ENCODE measurements around the gene ZNF415. TPM values are rescaled to one million over a fixed set of nuclear protein-coding genes. Genes with fewer than 3 reads are reported as not detected.
A peak's percentile ranks its signal among the peaks of the same experiment; 100 is the strongest.

ZNF415 gene
- total and polyA plus RNA-seq, 9 of the 15 experiments (the other 6 are each of a cell fraction or from before 2014, with no cell fraction given): 0.06 to 0.82 (median 0.14) TPM; not detected in 2

DNA sequence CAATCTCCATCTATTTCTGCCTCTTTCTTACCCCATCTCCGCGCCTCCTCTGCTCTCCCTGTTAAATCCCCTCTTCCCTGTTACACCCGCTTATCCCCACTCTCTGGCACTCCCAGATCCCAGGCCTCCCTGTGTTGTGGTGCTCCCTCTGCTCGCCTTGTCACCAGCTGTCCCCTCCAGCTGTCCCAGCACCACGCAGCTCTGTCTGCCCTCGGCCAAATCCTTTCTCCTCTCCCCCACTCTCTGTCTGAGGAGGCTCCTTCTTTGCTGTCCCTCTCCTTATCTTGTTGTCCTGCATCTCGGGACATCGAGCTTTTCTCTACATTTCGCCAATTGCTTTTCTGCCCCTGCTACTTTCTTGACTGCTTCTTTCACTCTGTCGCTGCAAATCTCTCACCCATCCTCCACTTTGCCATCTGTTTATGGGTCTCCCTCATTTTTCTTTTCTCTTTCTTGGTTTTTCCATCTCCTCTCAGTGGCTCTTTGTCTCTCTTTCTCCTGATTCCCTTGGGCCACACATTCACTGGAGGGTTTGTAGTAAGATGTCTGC is 30.4 kb downstream of the ZNF415 start:
- Histone ChIP-seq H3K27ac (ENCODE audit: extremely low read depth, low read depth, low read length) (peak overlapping the region; percentile 88), H3K4me2 (ENCODE audit: insufficient read depth, low read length) (peak overlapping the region; percentile 91), H3K9ac (ENCODE audit: insufficient read depth in 1 of 2, low read depth in 2 of 2, low read length in 2 of 2) (peak overlapping the region; percentile 87 to 95), H3K36me3 (ENCODE audit: control insufficient read depth, insufficient read depth, low read length) (peaks cover 13% of the 10 kb centered on the region; the same call in 2 of the 3 replicates), H3K27me3 (ENCODE audit: control insufficient read depth in 2 of 2, insufficient read depth in 2 of 2, low read length in 2 of 2) (peaks cover 0 to 3% of the 10 kb centered on the region in 2 experiments; a peak in 1 of 5 replicates), H3K9me1 (ENCODE audit: control insufficient read depth, insufficient read depth, low read length) (no peaks in the 10 kb centered on the region), H3K9me3 (replicated peaks; ENCODE audit: control insufficient read depth, insufficient read depth, low read depth, low read length) (no peaks in the 10 kb centered on the region), H3K4me1 (replicated peaks in 1 of 2; ENCODE audit: control insufficient read depth in 2 of 2, insufficient read depth in 2 of 2, low read length in 2 of 2) (peaks cover 9 to 18% of the 10 kb centered on the region in 2 experiments; a peak in 4 of 5 replicates), H3K4me3 (peak overlapping the region; percentile 75), H4K20me1 (replicated peaks; ENCODE audit: control insufficient read depth, insufficient read depth, low read length) (0 out of 2 replicates have a peak, but pooled peaks cover 4% of the 10 kb centered on the region), H3K79me2 (ENCODE audit: control insufficient read depth, insufficient read depth, low read length) (peaks cover 55% of the 10 kb centered on the region), H2AFZ (ENCODE audit: low read depth, low read length) (no peak overlapping the region)
- 11% methylated on average over 6 of the region's 10 CpGs for WGBS (ENCODE audit: insufficient coverage, low coverage, missing lambda C conversion rate)
- ChIA-PET CTCF (ENCODE audit: low intra/inter-chr PET ratio) (no interaction called here), POLR2A (interaction anchor here (1.0 to 1.2 kb wide), 3 partner anchors 9 to 21 kb away, joined by 3 read pairs; no protein-coding TSS in a partner anchor)
- DNase-seq (ENCODE audit: extremely low read depth in 1 of 4, low spot score in 3 of 4) (peak; percentile 15 to 35 (median 22)), ATAC-seq (peak; percentile 23), FAIRE-seq (peak; percentile 71)
- BruUV-seq (replicated peaks): TSS peak; percentile 72
- TF ChIP-seq NFE2 (IDR thresholded peaks at IDR 0.05; ENCODE audit: low read depth): no peak
- TF ChIP-seq POLR2AphosphoS2 (IDR thresholded peaks at IDR 0.05; ENCODE audit: low read length): no peak
- no peak for TF ChIP-seq ZNF274 (IDR thresholded peaks at IDR 0.05; ENCODE audit: borderline replicate concordance, low read depth, low read length)
- TF ChIP-seq, protein P1, sequence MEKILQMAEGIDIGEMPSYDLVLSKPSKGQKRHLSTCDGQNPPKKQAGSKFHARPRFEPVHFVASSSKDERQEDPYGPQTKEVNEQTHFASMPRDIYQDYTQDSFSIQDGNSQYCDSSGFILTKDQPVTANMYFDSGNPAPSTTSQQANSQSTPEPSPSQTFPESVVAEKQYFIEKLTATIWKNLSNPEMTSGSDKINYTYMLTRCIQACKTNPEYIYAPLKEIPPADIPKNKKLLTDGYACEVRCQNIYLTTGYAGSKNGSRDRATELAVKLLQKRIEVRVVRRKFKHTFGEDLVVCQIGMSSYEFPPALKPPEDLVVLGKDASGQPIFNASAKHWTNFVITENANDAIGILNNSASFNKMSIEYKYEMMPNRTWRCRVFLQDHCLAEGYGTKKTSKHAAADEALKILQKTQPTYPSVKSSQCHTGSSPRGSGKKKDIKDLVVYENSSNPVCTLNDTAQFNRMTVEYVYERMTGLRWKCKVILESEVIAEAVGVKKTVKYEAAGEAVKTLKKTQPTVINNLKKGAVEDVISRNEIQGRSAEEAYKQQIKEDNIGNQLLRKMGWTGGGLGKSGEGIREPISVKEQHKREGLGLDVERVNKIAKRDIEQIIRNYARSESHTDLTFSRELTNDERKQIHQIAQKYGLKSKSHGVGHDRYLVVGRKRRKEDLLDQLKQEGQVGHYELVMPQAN (IDR thresholded peaks at IDR 0.05; ENCODE audit: borderline replicate concordance): 0 out of 2 replicates have a peak, but pooled peaks have one; percentile 47
- peak in 1 of 2 experiments; percentile 2; a peak in 1 of 4 replicates for TF ChIP-seq TRIM24 (IDR thresholded peaks at IDR 0.05)
- peak in 1 of 2 experiments; percentile 16; a peak in 1 of 4 replicates for TF ChIP-seq FOXK2 (conservative IDR thresholded peaks at IDR 0.05 in 1 of 2, IDR thresholded peaks at IDR 0.05 in 1 of 2; ENCODE audit: low read depth in 2 of 2)
- 0 out of 2 replicates have a peak, but pooled peaks have one; percentile 36 for TF ChIP-seq CBFB (CRISPR knock-in tag; IDR thresholded peaks at IDR 0.05)
- peak; percentile 41; the same call in 1 of the 2 replicates for TF ChIP-seq ZNF263 (CRISPR knock-in tag; IDR thresholded peaks at IDR 0.05; ENCODE audit: borderline replicate concordance)
- TF ChIP-seq OTX1 (CRISPR knock-in tag; IDR thresholded peaks at IDR 0.05): 0 out of 2 replicates have a peak, but pooled peaks have one; percentile 31
- 0 out of 4 replicates have a peak, but pooled peaks of 1 of the 2 experiments have one; percentile 23 for TF ChIP-seq SIN3A (IDR thresholded peaks at IDR 0.05; ENCODE audit: borderline replicate concordance in 2 of 2, control insufficient read depth in 1 of 2, low read depth in 2 of 2, low read length in 2 of 2)
- in situ Hi-C loops (cut with MboI): no loop called here
- intact Hi-C loops (cut with micrococcal nuclease): no loop called here

All from K562 (cell line).